WI38 (cell line): ENCODE data around the gene OR51I2.

ENCODE experiments used
- H3K4me3 ChIP-seq: 2 replicates; pipeline ENCODE4 v1.5.1; 2011; ENCODE audit warnings: low read depth, mild to moderate bottlenecking, control low read depth, low read length
- TF ChIP-seq, protein P1 (sequence below): IDR thresholded peaks from 2 replicates; pipeline ENCODE4 v1.5.1; 2012; ENCODE audit warnings: low read depth, mild to moderate bottlenecking, control low read depth, low read length

The OR51I2 gene

DNA sequence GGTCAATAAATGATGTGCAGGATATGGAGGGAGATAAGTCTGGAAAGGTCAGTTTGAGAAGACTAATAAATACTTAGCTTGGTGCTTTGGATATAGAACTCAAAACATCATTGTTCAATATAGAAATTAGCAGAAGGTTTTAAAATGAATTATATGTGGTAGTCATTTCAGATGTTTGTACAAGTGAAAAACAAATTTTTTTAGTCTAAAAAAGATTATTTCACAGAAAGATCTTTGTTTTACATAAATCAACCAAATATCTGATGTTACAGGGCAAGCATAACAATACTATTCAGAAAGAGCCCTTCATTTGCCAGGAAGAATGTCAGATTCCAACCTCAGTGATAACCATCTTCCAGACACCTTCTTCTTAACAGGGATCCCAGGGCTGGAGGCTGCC, 39.3 kb downstream of the OR51I2 start, which contains the start of gene OR52D1:
OR52D1 (plus strand) TSS at position 301 of the 400 bp plus-strand sequence; CDS start at position 323, 22 bp downstream.
- H3K4me3 ChIP-seq: no peak within 1 kb of the TSS
- TF ChIP-seq, protein P1, sequence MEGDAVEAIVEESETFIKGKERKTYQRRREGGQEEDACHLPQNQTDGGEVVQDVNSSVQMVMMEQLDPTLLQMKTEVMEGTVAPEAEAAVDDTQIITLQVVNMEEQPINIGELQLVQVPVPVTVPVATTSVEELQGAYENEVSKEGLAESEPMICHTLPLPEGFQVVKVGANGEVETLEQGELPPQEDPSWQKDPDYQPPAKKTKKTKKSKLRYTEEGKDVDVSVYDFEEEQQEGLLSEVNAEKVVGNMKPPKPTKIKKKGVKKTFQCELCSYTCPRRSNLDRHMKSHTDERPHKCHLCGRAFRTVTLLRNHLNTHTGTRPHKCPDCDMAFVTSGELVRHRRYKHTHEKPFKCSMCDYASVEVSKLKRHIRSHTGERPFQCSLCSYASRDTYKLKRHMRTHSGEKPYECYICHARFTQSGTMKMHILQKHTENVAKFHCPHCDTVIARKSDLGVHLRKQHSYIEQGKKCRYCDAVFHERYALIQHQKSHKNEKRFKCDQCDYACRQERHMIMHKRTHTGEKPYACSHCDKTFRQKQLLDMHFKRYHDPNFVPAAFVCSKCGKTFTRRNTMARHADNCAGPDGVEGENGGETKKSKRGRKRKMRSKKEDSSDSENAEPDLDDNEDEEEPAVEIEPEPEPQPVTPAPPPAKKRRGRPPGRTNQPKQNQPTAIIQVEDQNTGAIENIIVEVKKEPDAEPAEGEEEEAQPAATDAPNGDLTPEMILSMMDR: no peak

DNA sequence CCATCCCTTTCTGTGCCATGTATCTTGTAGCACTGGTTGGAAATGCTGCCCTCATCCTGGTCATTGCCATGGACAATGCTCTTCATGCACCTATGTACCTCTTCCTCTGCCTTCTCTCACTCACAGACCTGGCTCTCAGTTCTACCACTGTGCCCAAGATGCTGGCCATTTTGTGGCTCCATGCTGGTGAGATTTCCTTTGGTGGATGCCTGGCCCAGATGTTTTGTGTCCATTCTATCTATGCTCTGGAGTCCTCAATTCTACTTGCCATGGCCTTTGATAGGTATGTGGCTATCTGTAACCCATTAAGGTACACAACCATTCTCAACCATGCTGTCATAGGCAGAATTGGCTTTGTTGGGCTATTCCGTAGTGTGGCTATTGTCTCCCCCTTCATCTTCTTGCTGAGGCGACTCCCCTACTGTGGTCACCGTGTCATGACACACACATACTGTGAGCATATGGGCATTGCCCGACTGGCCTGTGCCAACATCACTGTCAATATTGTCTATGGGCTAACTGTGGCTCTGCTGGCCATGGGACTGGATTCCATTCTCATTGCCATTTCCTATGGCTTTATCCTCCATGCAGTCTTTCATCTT, 39.8 kb downstream of the OR51I2 start:
- H3K4me3 ChIP-seq: no peak overlapping the region
- TF ChIP-seq, protein P1: no peak

DNA sequence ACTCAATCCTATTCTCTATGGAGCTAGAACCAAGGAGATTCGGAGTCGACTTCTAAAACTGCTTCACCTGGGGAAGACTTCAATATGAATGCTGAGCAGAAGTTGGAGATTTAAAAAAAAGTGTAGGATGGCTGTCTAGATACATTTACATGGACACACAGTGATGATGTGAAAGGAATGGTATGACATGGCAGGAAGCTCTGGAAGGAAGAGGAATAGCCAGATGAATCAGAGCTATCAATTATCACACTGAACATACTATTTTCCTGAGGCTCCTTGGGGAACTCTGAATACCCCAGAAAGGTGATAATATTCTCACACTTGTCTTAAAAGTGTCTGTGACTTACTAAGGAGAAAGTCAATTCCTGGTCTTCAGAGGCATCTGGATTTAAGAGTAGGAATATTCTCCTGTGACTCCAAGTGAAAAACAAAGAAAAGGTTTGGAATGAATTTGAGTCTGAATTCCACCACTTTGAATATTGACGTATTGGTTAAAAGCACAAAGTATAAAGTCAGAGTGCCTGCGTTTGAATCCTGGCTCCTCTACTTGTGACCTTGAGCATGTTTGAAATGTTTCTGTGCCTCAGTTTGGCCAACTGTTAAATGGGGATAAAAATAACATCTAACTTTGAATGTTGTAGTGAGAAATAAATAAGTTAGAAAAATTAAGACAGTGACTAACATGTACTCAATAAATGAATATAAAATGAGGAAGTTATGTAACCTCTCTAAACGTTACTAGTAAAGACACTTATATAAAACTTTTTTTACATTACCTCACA, 40.6 kb downstream of the OR51I2 start:
- TF ChIP-seq, protein P1: no peak
- no peak overlapping the region for H3K4me3 ChIP-seq

DNA sequence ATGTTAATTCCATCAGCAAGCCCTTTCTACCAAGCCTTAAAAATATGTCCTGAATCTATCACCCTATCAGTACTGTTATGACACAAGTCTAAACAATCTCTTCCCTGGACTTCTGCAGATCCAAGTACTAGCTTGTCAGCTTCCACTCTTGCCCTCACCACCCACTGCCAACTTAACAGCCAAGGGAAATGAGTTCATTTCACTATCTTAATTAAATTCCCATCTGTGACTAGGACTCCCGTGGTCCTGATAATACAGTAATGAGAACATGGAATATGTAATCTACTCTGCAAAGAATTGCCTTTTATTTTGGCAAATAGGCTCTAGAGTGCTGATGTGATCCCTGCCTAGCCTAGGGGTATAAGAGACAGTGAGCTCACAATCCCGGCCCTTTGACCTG, 50.5 kb downstream of the OR51I2 start:
- H3K4me3 ChIP-seq: no peak overlapping the region
- TF ChIP-seq, protein P1: no peak

DNA sequence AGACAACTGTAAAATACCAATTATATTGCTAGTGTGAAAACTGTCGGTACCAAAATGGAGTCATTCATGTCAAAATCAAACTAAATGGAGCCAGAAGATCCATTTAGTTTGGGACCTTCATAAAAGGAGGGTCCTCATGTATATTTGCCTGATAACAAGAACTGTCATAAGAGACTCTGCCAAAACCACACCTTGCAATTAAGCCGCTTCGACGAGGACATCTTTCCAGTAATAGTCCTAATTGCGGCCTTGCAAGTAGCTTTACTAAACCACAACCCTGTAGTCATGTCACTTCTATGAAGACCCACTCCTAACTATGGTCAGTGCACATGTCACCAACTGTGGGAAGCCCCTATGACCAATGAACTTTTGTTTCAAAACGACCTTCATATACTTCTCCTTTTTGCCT, 51.3 kb downstream of the OR51I2 start:
- TF ChIP-seq, protein P1: no peak
- no peak overlapping the region for H3K4me3 ChIP-seq

DNA sequence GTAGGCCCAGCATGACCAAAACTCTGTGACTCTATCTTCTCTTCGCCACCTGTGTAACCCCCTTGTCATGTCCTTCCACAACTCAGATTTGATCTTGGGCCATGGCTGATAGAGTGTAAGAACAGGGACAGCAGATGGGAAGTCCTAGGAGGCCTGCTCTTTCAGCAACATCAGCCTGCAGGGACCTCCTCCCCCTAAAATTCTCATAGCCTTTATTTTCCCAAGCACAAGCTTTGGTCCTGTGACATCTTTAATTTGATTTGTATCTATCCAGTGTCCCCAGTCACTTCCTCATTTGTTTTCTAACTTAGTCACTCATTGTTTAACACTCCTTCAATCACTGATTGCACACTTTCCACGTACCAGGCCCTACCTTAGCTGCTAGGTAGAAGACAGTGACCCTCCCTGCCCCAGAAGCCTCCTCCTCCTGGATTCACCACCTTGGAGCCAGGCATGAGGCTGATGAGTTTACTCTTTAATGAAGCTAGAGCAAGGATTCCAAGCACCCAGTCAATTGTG, 55.3 kb downstream of the OR51I2 start:
- no peak overlapping the region for H3K4me3 ChIP-seq
- TF ChIP-seq, protein P1: no peak
